ENCODE data around the gene CCNE1. TPM values are rescaled to one million over a fixed set of nuclear protein-coding genes. Genes with fewer than 3 reads are reported as not detected.

The CCNE1 gene
- total RNA-seq, 1 donor from 2014 or later = 2.0 TPM

GRCh38 chr19:29844891-29845573 is 33.2 kb downstream of the CCNE1 start:
- DNase-seq (ENCODE audit: low spot score) = peak; percentile 92

DNA sequence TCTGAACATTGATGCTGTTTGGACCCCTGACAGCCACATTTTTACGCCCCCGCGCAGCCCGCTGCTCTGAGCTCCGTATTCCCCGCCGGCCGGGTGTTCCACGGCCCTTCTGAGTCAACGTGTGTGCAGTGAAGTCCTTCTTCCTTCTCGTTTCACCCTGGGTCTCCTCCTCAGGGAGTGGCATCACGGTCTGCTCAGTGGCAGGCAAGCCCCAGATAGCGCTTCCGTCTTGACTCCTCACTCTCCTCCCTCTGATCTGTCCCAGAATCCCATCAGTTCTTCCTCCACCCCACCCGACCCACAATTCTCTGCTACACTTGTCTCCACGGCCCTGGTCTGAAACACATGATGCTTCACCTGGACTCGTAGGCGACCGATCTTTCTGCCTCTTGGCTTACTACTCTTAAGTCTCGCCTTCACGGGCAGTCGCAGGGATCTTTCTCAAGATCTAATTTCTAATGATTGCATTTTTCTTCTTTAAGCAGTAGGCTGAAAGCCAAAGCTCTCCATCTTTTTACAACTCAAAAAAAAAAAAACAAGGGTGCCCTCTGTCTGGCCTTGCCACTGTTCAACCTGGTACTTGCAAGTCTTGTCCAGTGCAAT is 33.9 kb downstream of the CCNE1 start:
- no peak for DNase-seq (ENCODE audit: low spot score)

DNA sequence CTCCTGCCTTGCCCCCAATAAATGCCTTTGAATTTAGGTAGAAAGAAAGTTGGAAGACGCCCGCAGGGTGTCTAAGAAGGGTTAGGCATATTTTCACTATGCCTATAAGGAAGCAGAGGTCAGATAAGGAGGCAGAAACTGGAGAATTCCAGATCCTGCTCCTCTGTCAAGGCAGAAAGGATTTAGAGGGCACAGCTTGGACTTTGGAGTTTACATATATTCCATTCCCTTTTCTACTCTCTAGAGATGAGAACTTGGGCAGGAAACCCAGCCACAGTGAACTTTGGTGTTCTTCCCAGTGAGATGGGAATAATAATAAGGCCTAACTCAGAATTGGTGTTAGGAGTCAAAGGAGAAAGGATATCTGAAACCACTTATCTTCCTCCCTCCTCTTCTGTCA is 37.4 kb downstream of the CCNE1 start:
- no peak for DNase-seq (ENCODE audit: low spot score)

DNA sequence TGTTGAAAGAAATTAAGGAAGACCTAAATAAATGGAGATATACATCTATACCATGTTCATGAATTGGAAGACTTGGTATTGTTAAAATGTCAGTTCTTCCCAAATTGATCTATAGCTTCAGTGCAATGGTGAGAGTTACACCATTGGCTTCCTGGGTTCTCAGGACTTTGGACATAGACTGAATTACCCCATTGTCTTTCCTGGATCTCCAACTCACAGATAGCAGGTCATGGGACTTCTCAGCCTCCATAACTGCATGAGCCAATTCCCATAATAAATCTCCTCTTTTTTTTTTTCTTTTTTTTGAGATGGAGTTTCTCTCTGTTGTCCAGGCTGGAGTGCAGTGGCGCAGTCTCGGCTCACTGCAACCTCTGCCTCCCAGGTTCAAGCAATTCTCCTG is 38.7 kb downstream of the CCNE1 start:
- no peak for DNase-seq (ENCODE audit: low spot score)

DNA sequence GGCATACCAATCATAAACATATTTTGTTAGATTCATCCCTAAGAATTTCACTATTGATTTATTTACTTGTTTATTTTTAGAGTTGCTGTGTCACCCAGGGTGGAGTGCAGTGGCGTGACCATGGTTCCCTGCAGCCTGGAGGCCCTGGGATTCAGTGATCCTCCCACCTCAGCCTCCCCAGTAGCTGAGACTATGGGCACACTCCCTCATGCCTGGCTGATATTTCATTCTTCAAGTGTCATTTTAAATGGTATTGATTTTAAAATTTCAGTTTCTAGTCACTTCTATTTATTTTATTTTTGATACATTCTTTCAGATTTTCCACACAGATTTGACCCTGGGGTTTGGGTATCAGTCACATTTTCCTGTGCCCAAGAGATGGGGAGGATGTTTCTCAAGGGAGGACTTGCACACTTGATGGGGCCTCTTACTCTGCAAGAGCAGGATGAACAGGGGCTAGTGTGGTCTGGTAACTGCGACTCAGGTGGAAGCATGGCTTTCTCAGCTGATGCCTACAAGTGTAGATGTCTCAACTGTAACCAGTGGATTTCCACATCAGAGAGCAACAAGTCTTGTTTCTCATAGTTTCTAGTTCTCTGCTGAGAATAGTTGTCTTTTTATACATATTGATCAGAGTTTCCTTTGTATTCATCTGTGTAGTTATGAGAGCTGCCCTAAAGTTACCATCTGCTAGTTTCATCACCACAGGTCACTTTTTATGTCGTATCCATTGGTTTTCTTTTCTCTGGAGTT is 40.2 kb downstream of the CCNE1 start:
- DNase-seq (ENCODE audit: low spot score) = no peak

- no peak for DNase-seq (ENCODE audit: low spot score)
Measured at GRCh38 chr19:29854033-29854432, 42.2 kb downstream of the CCNE1 start.

DNA sequence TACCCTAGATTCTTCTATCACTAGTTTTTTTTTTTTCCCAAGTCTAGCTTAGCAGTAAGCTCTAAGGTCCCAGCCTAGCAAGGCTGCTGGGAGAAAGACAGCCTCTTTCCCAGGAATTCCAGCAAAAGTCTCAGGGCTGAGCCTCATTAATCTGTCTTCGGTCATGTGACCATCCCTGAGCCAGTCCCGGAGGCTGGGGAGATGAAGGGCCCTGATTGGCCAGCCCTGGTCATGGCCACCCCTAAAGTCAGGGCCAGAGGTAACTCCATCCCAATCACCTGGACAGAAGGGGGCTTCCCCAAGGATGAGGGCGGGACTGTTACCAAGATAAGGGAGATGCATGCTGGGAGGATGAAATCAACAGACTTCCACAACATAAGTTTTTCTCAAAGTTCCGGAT is 43.3 kb downstream of the CCNE1 start:
- no peak for DNase-seq (ENCODE audit: low spot score)

- DNase-seq (ENCODE audit: low spot score) = no peak
Measured at GRCh38 chr19:29855741-29856500, 44.1 kb downstream of the CCNE1 start.

- no peak for DNase-seq (ENCODE audit: low spot score)
Measured at GRCh38 chr19:29858000-29858596, 46.3 kb downstream of the CCNE1 start.

GRCh38 chr19:29858621-29859020 is 46.8 kb downstream of the CCNE1 start:
- no peak for DNase-seq (ENCODE audit: low spot score)

- no peak for DNase-seq (ENCODE audit: low spot score)
Measured at GRCh38 chr19:29860492-29860891, 48.7 kb downstream of the CCNE1 start.

DNA sequence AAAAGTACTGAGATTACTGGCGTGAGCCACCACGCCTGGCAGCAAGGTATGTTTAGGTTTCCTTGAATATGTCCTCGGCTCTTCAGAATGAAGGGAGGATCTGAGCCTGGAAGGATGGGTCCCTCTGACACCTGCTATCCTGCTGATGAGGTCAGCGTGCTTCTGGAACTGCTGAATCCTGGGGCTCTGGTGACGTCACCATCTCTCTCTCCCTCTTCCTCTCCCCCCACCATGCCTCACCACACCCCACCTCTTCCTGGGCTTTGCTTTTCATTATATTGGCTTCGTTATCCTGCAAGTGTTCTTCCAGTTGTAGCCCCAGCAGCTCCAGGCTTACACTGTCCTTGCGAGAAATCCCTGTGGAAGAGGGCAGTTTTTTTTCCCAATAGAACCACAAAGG is 49.8 kb downstream of the CCNE1 start:
- no peak for DNase-seq (ENCODE audit: low spot score)

- DNase-seq (ENCODE audit: low spot score) = no peak
Measured at GRCh38 chr19:29866011-29866410, 54.2 kb downstream of the CCNE1 start.

DNA sequence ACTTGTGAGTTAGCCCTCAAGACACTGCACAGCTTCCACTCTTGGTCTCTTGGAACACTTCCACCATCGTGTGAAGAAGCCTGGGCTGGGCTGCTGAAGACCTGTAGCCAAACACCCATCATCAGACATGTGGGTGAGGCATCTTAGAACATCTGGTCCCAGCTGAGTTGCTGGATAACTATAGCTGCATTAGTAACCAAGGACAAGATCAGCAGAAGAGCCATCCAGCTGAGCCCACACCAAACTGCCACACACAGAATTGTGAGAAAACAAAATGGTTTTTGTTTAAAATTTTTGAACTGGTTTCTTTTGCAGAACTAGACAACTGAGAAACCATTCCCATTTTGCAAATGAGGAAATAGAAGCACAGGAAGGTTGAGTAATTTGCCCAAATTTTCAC is 56.2 kb downstream of the CCNE1 start:
- DNase-seq (ENCODE audit: low spot score) = no peak

- DNase-seq (ENCODE audit: low spot score) = no peak
Measured at GRCh38 chr19:29871143-29871542, 59.4 kb downstream of the CCNE1 start.

- no peak for DNase-seq (ENCODE audit: low spot score)
Measured at GRCh38 chr19:29872224-29872731, 60.5 kb downstream of the CCNE1 start.

DNA sequence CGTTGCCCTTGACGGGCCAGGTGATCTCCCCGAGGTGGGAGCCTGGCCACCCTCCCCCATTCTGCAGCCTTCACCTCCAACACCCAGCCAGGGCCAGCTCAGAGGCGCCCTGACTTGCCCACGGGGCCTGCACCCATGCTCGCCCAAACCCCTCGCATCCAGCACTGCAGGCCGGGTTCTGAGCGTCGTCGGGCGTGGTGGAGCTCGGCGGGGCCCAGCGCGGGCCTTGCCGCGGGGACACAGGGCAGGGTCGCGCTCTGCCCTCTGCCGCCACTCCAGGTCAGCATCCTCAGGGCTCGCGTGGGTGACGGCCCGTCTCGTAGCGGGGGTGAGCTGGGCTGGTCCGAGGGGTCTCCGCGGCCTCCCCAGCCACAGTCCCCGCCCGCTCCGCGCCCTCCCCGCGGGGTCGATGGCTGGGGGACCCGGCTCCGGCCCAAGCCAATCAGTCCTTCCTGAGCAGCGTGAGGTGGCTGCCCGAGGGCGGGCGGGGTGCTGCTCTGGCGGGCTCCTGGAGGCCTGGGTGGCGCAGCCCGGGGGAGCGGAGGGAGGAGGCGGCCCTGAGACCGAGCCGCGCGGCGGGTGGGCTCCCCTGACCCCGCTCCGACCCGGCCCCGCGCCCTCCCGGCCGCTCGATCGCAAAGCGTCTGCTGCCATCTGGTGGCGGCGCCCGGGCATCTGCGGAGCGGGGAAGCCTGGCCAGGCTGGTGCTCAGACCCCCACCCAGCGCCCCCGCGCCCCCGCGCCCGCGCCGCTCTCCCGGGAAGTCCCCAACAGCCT is 61.4 kb downstream of the CCNE1 start:
- peak; percentile 21 for DNase-seq (ENCODE audit: low spot score)
